GM12892 (cell line): ENCODE data around the gene GNB2.

Experiments
- POLR2A ChIP-seq: IDR thresholded peaks from 2 replicates; pipeline ENCODE4 v1.6.1; 2011; ENCODE audit warnings: low read depth, low read length, control low read depth
- POLR2AphosphoS5 ChIP-seq: IDR thresholded peaks from 2 replicates; pipeline ENCODE4 v1.6.1; 2011; ENCODE audit warnings: low read depth, low read length, control low read depth
- TAF1 ChIP-seq: IDR thresholded peaks from 2 replicates; pipeline ENCODE4 v1.6.1; 2011; ENCODE audit warnings: low read depth, mild to moderate bottlenecking, control low read depth, low read length, borderline replicate concordance

DNA sequence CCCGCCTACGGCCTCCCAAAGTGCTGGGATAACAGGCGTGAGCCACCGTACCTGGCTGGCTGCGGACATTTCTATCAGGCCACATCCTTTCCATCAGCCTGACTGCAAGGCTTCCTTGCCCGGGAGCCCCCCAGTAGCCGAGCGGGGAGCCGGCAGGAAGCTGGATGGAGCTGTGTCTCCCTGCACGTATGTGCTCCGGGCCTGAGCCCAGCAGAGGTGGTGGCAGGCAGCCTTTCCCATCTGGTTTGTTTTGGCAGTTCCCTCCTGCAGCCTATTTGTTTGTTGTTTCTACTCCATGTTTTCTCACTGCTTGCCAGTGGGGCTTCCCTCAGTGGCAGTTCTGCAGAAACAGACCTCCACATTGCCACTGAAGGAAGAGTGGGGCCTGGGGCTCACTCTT is 37.8 kb downstream of the GNB2 start:
- TF ChIP-seq TAF1 (no peak), POLR2AphosphoS5 (no peak), POLR2A (no peak)
